GM12875 (cell line): ENCODE measurements around the gene VGLL2.

Source experiments
- H3K4me3 ChIP-seq: one replicate; pipeline ENCODE4 v1.5.1; 2011; ENCODE audit warnings: low read depth, low read length, control low read depth
- TF ChIP-seq, protein P1 (sequence below): IDR thresholded peaks from 2 replicates; pipeline ENCODE4 v1.5.1; 2011; ENCODE audit warnings: low read depth, mild to moderate bottlenecking, control low read depth, inconsistent platforms, low read length, moderate library complexity, borderline replicate concordance; ENCODE audit not compliant: insufficient read depth

The VGLL2 gene, protein sequence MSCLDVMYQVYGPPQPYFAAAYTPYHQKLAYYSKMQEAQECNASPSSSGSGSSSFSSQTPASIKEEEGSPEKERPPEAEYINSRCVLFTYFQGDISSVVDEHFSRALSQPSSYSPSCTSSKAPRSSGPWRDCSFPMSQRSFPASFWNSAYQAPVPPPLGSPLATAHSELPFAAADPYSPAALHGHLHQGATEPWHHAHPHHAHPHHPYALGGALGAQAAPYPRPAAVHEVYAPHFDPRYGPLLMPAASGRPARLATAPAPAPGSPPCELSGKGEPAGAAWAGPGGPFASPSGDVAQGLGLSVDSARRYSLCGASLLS

GRCh38 chr6:117265410-117266256 lies at the start of gene VGLL2:
Gene VGLL2 (plus strand): TSS chr6:117265558. CDS start chr6:117265764, 206 bp downstream.
- TF ChIP-seq, protein P1, sequence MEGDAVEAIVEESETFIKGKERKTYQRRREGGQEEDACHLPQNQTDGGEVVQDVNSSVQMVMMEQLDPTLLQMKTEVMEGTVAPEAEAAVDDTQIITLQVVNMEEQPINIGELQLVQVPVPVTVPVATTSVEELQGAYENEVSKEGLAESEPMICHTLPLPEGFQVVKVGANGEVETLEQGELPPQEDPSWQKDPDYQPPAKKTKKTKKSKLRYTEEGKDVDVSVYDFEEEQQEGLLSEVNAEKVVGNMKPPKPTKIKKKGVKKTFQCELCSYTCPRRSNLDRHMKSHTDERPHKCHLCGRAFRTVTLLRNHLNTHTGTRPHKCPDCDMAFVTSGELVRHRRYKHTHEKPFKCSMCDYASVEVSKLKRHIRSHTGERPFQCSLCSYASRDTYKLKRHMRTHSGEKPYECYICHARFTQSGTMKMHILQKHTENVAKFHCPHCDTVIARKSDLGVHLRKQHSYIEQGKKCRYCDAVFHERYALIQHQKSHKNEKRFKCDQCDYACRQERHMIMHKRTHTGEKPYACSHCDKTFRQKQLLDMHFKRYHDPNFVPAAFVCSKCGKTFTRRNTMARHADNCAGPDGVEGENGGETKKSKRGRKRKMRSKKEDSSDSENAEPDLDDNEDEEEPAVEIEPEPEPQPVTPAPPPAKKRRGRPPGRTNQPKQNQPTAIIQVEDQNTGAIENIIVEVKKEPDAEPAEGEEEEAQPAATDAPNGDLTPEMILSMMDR = no peak
- no peak within 1 kb of the TSS for H3K4me3 ChIP-seq

- TF ChIP-seq, protein P1 = no peak
- H3K4me3 ChIP-seq = no peak overlapping the region
Measured at GRCh38 chr6:117222861-117223260, 42.5 kb upstream of the VGLL2 start.

DNA sequence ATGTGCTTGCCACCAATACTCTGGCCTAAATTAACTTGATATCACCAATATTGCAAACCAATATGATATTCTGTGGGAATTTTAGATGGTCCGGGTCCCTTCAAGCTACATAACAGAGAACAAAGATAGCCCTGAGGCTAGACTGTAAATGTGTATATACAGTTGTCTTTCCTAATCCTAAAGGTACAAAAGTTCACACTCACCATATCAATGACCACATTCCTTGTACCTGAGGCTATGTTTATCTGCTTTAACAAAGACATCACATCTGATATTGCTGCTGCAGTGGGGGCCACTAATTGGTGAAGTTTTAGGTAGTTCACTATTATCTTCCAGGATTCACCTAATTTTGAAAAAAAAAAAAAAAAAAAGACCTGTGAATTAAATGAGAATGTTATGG lies 38.6 kb upstream of the VGLL2 start:
- H3K4me3 ChIP-seq = no peak overlapping the region
- TF ChIP-seq, protein P1 = no peak

DNA sequence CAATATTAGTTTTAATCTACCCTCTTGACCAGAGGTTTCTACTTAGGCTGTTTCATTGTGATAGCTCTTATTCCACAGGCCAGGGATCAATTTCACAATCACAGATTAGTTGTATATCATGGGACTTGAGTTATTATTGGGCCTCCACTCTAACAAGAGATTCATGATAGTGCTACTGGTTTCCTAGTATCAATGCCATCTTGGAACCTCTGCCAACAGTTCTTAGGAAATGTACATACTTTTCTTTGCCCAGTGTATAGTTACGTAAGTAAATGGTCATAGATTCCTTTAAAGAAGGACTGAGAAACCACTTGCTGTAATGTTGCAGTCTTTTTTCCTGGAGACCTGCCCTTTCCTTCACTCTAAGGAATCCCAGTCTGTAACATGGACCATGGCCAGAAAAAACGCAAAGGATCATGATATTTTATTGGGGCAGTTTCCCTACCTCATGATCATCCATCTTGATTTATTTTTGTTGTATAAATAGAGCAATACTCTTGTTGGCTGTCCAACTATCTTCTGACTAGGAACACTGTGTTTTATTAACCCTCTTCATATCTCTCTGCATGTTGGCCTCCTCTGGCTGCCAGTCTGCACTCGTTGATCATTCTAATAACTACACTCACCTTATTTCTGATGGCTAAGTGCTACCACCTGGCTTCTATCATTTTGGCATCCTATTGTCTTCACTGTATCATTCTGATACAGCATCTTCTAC lies 38.0 kb upstream of the VGLL2 start:
- H3K4me3 ChIP-seq = no peak overlapping the region
- TF ChIP-seq, protein P1 = no peak

GRCh38 chr6:117228202-117228601 lies 37.2 kb upstream of the VGLL2 start:
- TF ChIP-seq, protein P1 = no peak
- no peak overlapping the region for H3K4me3 ChIP-seq

DNA sequence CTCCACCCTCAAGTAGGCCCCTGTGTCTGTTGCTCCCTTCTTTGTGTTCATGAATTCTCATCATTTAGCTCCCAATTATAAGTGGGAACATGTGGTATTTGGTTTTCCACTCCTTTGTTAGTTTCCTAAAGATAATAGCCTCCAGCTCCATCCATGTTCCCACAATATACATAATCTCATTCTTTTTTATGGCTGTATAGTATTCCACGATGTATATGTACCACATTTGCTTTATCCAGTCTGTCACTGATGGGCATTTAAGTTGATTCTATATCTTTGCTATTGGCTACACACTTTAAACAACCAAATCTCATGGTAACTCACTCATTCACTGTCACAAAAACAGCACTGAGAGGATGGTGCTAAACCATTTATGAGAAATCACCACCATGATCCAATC lies 35.5 kb upstream of the VGLL2 start:
- TF ChIP-seq, protein P1 = no peak
- H3K4me3 ChIP-seq = no peak overlapping the region
